Uterus (tissue), 2 donors: ENCODE results near the gene SBF2.

Source experiments
- CTCF ChIP-seq, 4 experiments: fragments of 200-600 bp in 2 of 4; fragments of 450-650 bp in 2 of 4; sonication (generic) in 2 of 4; IDR thresholded peaks; one replicate each; pipeline ENCODE4 v1.5.1; 2016 to 2019; ENCODE audit warnings: antibody characterized with exemption in 4 of 4, mild to moderate bottlenecking in 2 of 4, moderate library complexity in 1 of 4
- POLR2A ChIP-seq, 2 donors: fragments of 450-650 bp; IDR thresholded peaks; one replicate each; pipeline ENCODE4 v1.6.1; 2016; ENCODE audit warnings: antibody characterized with exemption in 2 of 2, mild to moderate bottlenecking in 1 of 2, moderate library complexity in 1 of 2

- TF ChIP-seq CTCF (IDR thresholded peaks at IDR 0.05) (no peak), POLR2A (IDR thresholded peaks at IDR 0.05) (no peak)
Observed at GRCh38 chr11:10032935-10033334, 261.1 kb downstream of the SBF2 start.
